ENCODE measurements around the gene CAMK2G.

DNA sequence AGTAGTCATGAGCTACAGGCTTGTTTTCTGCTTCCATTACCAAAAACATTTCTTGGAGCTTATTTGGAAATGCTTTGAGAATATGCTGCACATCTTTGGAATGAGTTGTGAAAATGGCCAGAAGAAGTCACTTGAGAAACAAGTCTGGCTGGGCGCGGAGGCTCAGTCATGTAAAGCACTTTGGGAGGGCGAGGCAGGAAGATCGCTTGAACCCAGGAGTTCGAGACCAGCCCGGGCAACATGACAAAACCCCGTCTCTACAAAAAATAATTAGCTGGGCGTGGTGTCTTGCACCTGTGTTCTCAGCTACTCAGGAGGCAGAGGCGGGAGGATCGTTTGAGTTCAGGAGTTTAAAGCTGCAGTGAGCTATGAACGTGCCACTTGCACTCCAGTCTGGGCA lies 93.4 kb downstream of the CAMK2G start:
- TF ChIP-seq, protein P1, sequence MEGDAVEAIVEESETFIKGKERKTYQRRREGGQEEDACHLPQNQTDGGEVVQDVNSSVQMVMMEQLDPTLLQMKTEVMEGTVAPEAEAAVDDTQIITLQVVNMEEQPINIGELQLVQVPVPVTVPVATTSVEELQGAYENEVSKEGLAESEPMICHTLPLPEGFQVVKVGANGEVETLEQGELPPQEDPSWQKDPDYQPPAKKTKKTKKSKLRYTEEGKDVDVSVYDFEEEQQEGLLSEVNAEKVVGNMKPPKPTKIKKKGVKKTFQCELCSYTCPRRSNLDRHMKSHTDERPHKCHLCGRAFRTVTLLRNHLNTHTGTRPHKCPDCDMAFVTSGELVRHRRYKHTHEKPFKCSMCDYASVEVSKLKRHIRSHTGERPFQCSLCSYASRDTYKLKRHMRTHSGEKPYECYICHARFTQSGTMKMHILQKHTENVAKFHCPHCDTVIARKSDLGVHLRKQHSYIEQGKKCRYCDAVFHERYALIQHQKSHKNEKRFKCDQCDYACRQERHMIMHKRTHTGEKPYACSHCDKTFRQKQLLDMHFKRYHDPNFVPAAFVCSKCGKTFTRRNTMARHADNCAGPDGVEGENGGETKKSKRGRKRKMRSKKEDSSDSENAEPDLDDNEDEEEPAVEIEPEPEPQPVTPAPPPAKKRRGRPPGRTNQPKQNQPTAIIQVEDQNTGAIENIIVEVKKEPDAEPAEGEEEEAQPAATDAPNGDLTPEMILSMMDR (conservative IDR thresholded peaks at IDR 0.05; ENCODE audit: low read depth in 2 of 2), result no peak
- TF ChIP-seq EZH2 (IDR thresholded peaks at IDR 0.05; ENCODE audit: low read depth, unreplicated experiment) (no peak), REST (IDR thresholded peaks at IDR 0.05; ENCODE audit: unreplicated experiment) (no peak), POLR2AphosphoS5 (IDR thresholded peaks at IDR 0.05; ENCODE audit: low read depth) (no peak), JUNB (IDR thresholded peaks at IDR 0.05; ENCODE audit: unreplicated experiment) (no peak), CREB1 (CRISPR knock-in tag; IDR thresholded peaks at IDR 0.05; ENCODE audit: low read depth) (no peak), EZH2phosphoT487 (IDR thresholded peaks at IDR 0.05; ENCODE audit: unreplicated experiment) (no peak), STAT1 (IDR thresholded peaks at IDR 0.05; ENCODE audit: unreplicated experiment) (no peak), ETS1 (IDR thresholded peaks at IDR 0.05) (no peak), ZNF462 (CRISPR knock-in tag; IDR thresholded peaks at IDR 0.05) (no peak)

Data from GM23338 (cell line).